K562 (cell line): ENCODE results near the gene DCLK1. TPM values are rescaled to one million over a fixed set of nuclear protein-coding genes. Genes with fewer than 3 reads are reported as not detected.

ENCODE experiments used
- ATAC-seq: fragments of 200-7000 bp; cut with Tn5 transposase; 3 replicates; pipeline ENCODE4 v1.9.1; 2020; ENCODE audit warnings: moderate library complexity
- BruUV-seq: library from RNA; stranded (reverse); fragments of 400-500 nt; replicated peaks from 2 replicates; lab custom pipeline; 2021; lab: Mats Ljungman, UMichigan
- CTCF ChIA-PET: fragments of 300-600 bp; formaldehyde crosslinking; extraction: SDS; loops from one replicate; lab custom pipeline; 2021; ENCODE audit warnings: low intra/inter-chr PET ratio; lab: Yijun Ruan, JAX
- POLR2A ChIA-PET: fragments of 300-600, 350-650 bp; sonication (Branson Sonifier 250); formaldehyde crosslinking; extraction: SDS; loops from one replicate; lab custom pipeline; 2021; ENCODE audit warnings: antibody characterized with exemption, inconsistent platforms; lab: Yijun Ruan, JAX
- DNase-seq, 4 experiments: peaks; one replicate each; pipeline versions ENCODE4 v3.0.0 to v3.0.0-alpha.2; 2011 to 2018; ENCODE audit warnings: low spot score in 3 of 4, mixed read lengths in 3 of 4; ENCODE audit errors: extremely low read depth in 1 of 4
- FAIRE-seq: peaks from 2 replicates; lab custom pipeline; 2011; peaks lifted over from hg19 to GRCh38; lab: Jason Lieb, UNC
- H2AFZ ChIP-seq: 2 replicates; pipeline ENCODE4 v1.6.0; 2011; ENCODE audit warnings: low read depth, low read length, control low read depth, inconsistent platforms
- H3K27ac ChIP-seq: fragments of 200-600 bp; 3 replicates; pipeline ENCODE4 v1.8.0; 2011; ENCODE audit warnings: low read depth, mild to moderate bottlenecking, control low read depth, inconsistent platforms, low read length, moderate library complexity, mixed read lengths; ENCODE audit errors: extremely low read depth
- H3K27me3 ChIP-seq, 2 experiments: fragments of 300-600 bp in 1 of 2; 2 replicates in 1 of 2; 3 replicates in 1 of 2; pipeline versions ENCODE4 v1.6.0 to v1.8.0; 2011; ENCODE audit warnings: inconsistent platforms in 2 of 2, low read length in 2 of 2, mild to moderate bottlenecking in 1 of 2, mixed read lengths in 1 of 2, moderate library complexity in 1 of 2; ENCODE audit not compliant: control insufficient read depth in 2 of 2, insufficient read depth in 2 of 2
- H3K36me3 ChIP-seq: fragments of 300-600 bp; 3 replicates; pipeline ENCODE4 v1.8.0; 2011; ENCODE audit warnings: mild to moderate bottlenecking, low read length, inconsistent platforms; ENCODE audit not compliant: control insufficient read depth, insufficient read depth
- H3K4me1 ChIP-seq, 2 experiments: fragments of 200-600 bp in 1 of 2; replicated peaks in 1 of 2; 2 replicates in 1 of 2; 3 replicates in 1 of 2; pipeline versions ENCODE4 v1.5.1 to v1.8.0; 2011; ENCODE audit warnings: inconsistent platforms in 2 of 2, low read length in 2 of 2, mild to moderate bottlenecking in 1 of 2, mixed read lengths in 1 of 2, moderate library complexity in 1 of 2; ENCODE audit not compliant: control insufficient read depth in 2 of 2, insufficient read depth in 2 of 2
- H3K4me2 ChIP-seq: 2 replicates; pipeline ENCODE4 v1.6.1; 2011; ENCODE audit warnings: low read length, control low read depth, inconsistent platforms, mixed read lengths; ENCODE audit not compliant: insufficient read depth
- H3K4me3 ChIP-seq: fragments of 200-600 bp; sonication (generic), shearing (Covaris generic); 2 replicates; pipeline ENCODE4 v1.5.1; 2016; ENCODE audit warnings: control low read depth, inconsistent platforms
- H3K79me2 ChIP-seq: fragments of 200-600 bp; 3 replicates; pipeline ENCODE4 v1.8.0; 2011; ENCODE audit warnings: low read length, inconsistent platforms; ENCODE audit not compliant: control insufficient read depth, insufficient read depth
- H3K9ac ChIP-seq, 2 experiments: 2 replicates each; pipeline versions ENCODE4 v1.6.0 to v1.6.1; 2011; ENCODE audit warnings: low read depth in 2 of 2, low read length in 2 of 2, control low read depth in 1 of 2, inconsistent platforms in 1 of 2, mild to moderate bottlenecking in 1 of 2, mixed read lengths in 1 of 2; ENCODE audit not compliant: insufficient read depth in 1 of 2
- H3K9me1 ChIP-seq: one replicate; pipeline ENCODE4 v1.6.0; 2011; ENCODE audit warnings: inconsistent platforms, mild to moderate bottlenecking, low read length, moderate library complexity; ENCODE audit not compliant: control insufficient read depth, insufficient read depth
- H3K9me3 ChIP-seq: replicated peaks from 2 replicates; pipeline ENCODE4 v1.5.1; 2011; ENCODE audit warnings: low read depth, low read length, inconsistent platforms; ENCODE audit not compliant: control insufficient read depth, insufficient read depth
- H4K20me1 ChIP-seq: replicated peaks from 2 replicates; pipeline ENCODE4 v1.6.1; 2011; ENCODE audit warnings: low read length, inconsistent platforms, mixed read lengths; ENCODE audit not compliant: control insufficient read depth, insufficient read depth
- BRD4 ChIP-seq: fragments of 200-600 bp; sonication (generic); IDR thresholded peaks from 2 replicates; pipeline ENCODE4 v1.6.1; 2017; ENCODE audit warnings: inconsistent platforms
- HDAC1 ChIP-seq, 2 experiments: fragments of 450-650 bp; IDR thresholded peaks; 2 replicates each; pipeline ENCODE4 v1.6.1; 2016 to 2017; ENCODE audit warnings: inconsistent platforms in 1 of 2, mild to moderate bottlenecking in 1 of 2, moderate library complexity in 1 of 2
- IRF9 ChIP-seq: fragments of 450-650 bp; IDR thresholded peaks from 2 replicates; pipeline ENCODE4 v1.6.1; 2016; ENCODE audit warnings: missing biosample characterization, missing genetic modification characterization
- KAT2B ChIP-seq: IDR thresholded peaks from one replicate; pipeline ENCODE4 v1.6.1; 2012; ENCODE audit warnings: low read depth, mild to moderate bottlenecking, control low read depth, inconsistent platforms, low read length, moderate library complexity
- PHB ChIP-seq: fragments of 250-450 bp; sonication (Bioruptor Pico); IDR thresholded peaks from 2 replicates; pipeline ENCODE4 v1.5.0; 2021
- ZNF830 ChIP-seq: fragments of 250-450 bp; sonication (Bioruptor Pico); IDR thresholded peaks from 2 replicates; pipeline ENCODE4 v1.5.0; 2021; ENCODE audit warnings: mild to moderate bottlenecking
- WGBS: fragments of 100-300 bp; shearing (Covaris generic); methylation state at CpG from one replicate; pipeline ENCODE4 v1.1.6; 2016; ENCODE audit warnings: low coverage, mixed read lengths; ENCODE audit not compliant: insufficient coverage; ENCODE audit errors: missing lambda C conversion rate; 5-methylcytosine and 5-hydroxymethylcytosine counted together
- in situ Hi-C: fragments of 300-500 bp; cut with MboI; formaldehyde crosslinking; loops from 4 replicates; pipeline ENCODE4 v1.15.0; 2018; ENCODE audit warnings: inconsistent platforms, mixed read lengths
- intact Hi-C: fragments of 100-400 bp; cut with micrococcal nuclease; formaldehyde crosslinking; loops from 2 replicates; pipeline ENCODE4 v1.14.2; 2022
- polyA plus RNA-seq, 8 experiments: library from polyadenylated mRNA; depleted of rRNA in 4 of 8; stranded (reverse) in 5 of 8; unstranded in 3 of 8; fragments of >200 nt; fragmentation: Nextera tagmentation in 2 of 8; fragmentation: Illumina TruSeq in 1 of 8; extraction: Ambion mirVana in 2 of 8; extraction: Trizol in 1 of 8; gene quantifications; 2 replicates each; pipeline versions ENCODE4 v1.2.1 to v1.2.3, GENCODE V29; 2011 to 2014; ENCODE audit warnings: inconsistent platforms in 1 of 8, missing spikeins in 1 of 8
- total RNA-seq, 7 experiments: library from RNA; depleted of rRNA in 6 of 7; stranded (reverse); fragments of >200 nt in 6 of 7; fragmentation: Illumina TruSeq in 2 of 7; extraction: Trizol in 2 of 7; gene quantifications; 2 replicates each; pipeline versions ENCODE4 v1.2.1 to v1.2.3, GENCODE V29; 2011 to 2021; ENCODE audit warnings: low replicate concordance in 1 of 7
- TF ChIP-seq, protein P1 (sequence below), 2 experiments: IDR thresholded peaks; 2 replicates each; pipeline ENCODE4 v1.6.1; 2012; ENCODE audit warnings: improper control_type of control experiment in 2 of 2, low read depth in 2 of 2, low read length in 2 of 2, borderline replicate concordance in 1 of 2
- TF ChIP-seq, protein P2 (sequence below), 2 experiments: fragments of 450-650 bp; formaldehyde crosslinking in 1 of 2; IDR thresholded peaks; 2 replicates each; pipeline versions ENCODE4 v1.4.0 to v1.6.1; 2014 to 2020; ENCODE audit warnings: mild to moderate bottlenecking in 2 of 2, borderline replicate concordance in 1 of 2, low read depth in 1 of 2

DCLK1 gene
- total and polyA plus RNA-seq, 9 of the 15 experiments (the other 6 are each of a cell fraction or from before 2014, with no cell fraction given): 0.07 TPM; not detected in 8

GRCh38 chr13:35888457-35888883, 242.7 kb downstream of the DCLK1 start (continued):
- TF ChIP-seq, protein P1, sequence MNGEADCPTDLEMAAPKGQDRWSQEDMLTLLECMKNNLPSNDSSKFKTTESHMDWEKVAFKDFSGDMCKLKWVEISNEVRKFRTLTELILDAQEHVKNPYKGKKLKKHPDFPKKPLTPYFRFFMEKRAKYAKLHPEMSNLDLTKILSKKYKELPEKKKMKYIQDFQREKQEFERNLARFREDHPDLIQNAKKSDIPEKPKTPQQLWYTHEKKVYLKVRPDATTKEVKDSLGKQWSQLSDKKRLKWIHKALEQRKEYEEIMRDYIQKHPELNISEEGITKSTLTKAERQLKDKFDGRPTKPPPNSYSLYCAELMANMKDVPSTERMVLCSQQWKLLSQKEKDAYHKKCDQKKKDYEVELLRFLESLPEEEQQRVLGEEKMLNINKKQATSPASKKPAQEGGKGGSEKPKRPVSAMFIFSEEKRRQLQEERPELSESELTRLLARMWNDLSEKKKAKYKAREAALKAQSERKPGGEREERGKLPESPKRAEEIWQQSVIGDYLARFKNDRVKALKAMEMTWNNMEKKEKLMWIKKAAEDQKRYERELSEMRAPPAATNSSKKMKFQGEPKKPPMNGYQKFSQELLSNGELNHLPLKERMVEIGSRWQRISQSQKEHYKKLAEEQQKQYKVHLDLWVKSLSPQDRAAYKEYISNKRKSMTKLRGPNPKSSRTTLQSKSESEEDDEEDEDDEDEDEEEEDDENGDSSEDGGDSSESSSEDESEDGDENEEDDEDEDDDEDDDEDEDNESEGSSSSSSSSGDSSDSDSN (IDR thresholded peaks at IDR 0.05; ENCODE audit: borderline replicate concordance in 1 of 2, low read depth in 2 of 2, low read length in 2 of 2): no peak
- no peak for TF ChIP-seq IRF9 (tag)
- TF ChIP-seq KAT2B: no peak
- TF ChIP-seq, all 486 proteins: peak for 0

- H3K9me1 ChIP-seq: no peaks in the 10 kb centered on the region
- ATAC-seq (no peak), FAIRE-seq (no peak), DNase-seq (no peak)
- no TSS peak for BruUV-seq
- no peak overlapping the region for H3K9ac ChIP-seq
- H3K79me2 ChIP-seq: no peaks in the 10 kb centered on the region
- ChIA-PET POLR2A (no interaction called here), CTCF (no interaction called here)
- no peak overlapping the region for H3K4me2 ChIP-seq
- in situ Hi-C loops (no loop called here), intact Hi-C loops (no loop called here)
- no peaks in the 10 kb centered on the region for H3K4me1 ChIP-seq
- WGBS: 0% methylated on average over 6 of the region's 6 CpGs
- H3K36me3 ChIP-seq: no peaks in the 10 kb centered on the region
- no peaks in the 10 kb centered on the region for H3K9me3 ChIP-seq
- no peaks in the 10 kb centered on the region for H3K27me3 ChIP-seq
- no peak overlapping the region for H3K4me3 ChIP-seq
- H4K20me1 ChIP-seq: no peaks in the 10 kb centered on the region
- no peak overlapping the region for H3K27ac ChIP-seq
- H2AFZ ChIP-seq: no peak overlapping the region
- TF ChIP-seq ZNF830 (CRISPR knock-in tag) (no peak), HDAC1 (IDR thresholded peaks at IDR 0.05) (no peak), PHB (CRISPR knock-in tag) (no peak), BRD4 (no peak)
- TF ChIP-seq, protein P2, sequence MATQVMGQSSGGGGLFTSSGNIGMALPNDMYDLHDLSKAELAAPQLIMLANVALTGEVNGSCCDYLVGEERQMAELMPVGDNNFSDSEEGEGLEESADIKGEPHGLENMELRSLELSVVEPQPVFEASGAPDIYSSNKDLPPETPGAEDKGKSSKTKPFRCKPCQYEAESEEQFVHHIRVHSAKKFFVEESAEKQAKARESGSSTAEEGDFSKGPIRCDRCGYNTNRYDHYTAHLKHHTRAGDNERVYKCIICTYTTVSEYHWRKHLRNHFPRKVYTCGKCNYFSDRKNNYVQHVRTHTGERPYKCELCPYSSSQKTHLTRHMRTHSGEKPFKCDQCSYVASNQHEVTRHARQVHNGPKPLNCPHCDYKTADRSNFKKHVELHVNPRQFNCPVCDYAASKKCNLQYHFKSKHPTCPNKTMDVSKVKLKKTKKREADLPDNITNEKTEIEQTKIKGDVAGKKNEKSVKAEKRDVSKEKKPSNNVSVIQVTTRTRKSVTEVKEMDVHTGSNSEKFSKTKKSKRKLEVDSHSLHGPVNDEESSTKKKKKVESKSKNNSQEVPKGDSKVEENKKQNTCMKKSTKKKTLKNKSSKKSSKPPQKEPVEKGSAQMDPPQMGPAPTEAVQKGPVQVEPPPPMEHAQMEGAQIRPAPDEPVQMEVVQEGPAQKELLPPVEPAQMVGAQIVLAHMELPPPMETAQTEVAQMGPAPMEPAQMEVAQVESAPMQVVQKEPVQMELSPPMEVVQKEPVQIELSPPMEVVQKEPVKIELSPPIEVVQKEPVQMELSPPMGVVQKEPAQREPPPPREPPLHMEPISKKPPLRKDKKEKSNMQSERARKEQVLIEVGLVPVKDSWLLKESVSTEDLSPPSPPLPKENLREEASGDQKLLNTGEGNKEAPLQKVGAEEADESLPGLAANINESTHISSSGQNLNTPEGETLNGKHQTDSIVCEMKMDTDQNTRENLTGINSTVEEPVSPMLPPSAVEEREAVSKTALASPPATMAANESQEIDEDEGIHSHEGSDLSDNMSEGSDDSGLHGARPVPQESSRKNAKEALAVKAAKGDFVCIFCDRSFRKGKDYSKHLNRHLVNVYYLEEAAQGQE (IDR thresholded peaks at IDR 0.05; ENCODE audit: borderline replicate concordance): no peak
- TF ChIP-seq, protein P2 (CRISPR knock-in tag; IDR thresholded peaks at IDR 0.05; ENCODE audit: low read depth): no peak
Observed at GRCh38 chr13:35887115-35887666, 244.0 kb downstream of the DCLK1 start.
